H1 (cell line): ENCODE measurements around the gene PDZRN3. TPM values are rescaled to one million over a fixed set of nuclear protein-coding genes. Genes with fewer than 3 reads are reported as not detected.

ENCODE experiments used
- CTCF ChIA-PET: fragments of 300-600 bp; sonication (Branson Sonifier 250); formaldehyde crosslinking; loops from one replicate; lab custom pipeline; 2021; ENCODE audit not compliant: partially characterized antibody; lab: Charles Lee
- POLR2A ChIA-PET: fragments of 300-600 bp; sonication (Branson Sonifier 250); formaldehyde crosslinking; loops from one replicate; lab custom pipeline; 2021; ENCODE audit warnings: inconsistent platforms; ENCODE audit not compliant: partially characterized antibody; lab: Charles Lee
- DNase-seq, 2 experiments: peaks; one replicate each; pipeline versions ENCODE4 v3.0.0 to v3.0.0-alpha.2; 2010 to 2022; ENCODE audit warnings: low spot score in 2 of 2, low read depth in 1 of 2, mixed read lengths in 1 of 2
- FAIRE-seq: peaks from 2 replicates; lab custom pipeline; 2011; peaks lifted over from hg19 to GRCh38; lab: Jason Lieb, UNC
- H2AFZ ChIP-seq: 2 replicates; pipeline ENCODE4 v1.8.1; 2012; ENCODE audit warnings: low read length, inconsistent platforms
- H2AK5ac ChIP-seq: 2 replicates; pipeline ENCODE4 v1.6.1; 2013; ENCODE audit warnings: low read depth, low read length
- H2BK120ac ChIP-seq: replicated peaks from 2 replicates; pipeline ENCODE3; 2013; ENCODE audit warnings: low read depth, low read length, inconsistent platforms
- H2BK12ac ChIP-seq: 2 replicates; pipeline ENCODE4 v1.6.1; 2013; ENCODE audit warnings: low read depth, low read length
- H2BK15ac ChIP-seq: 2 replicates; pipeline ENCODE4 v1.6.1; 2013; ENCODE audit warnings: low read length
- H2BK20ac ChIP-seq: 2 replicates; pipeline ENCODE4 v1.6.1; 2013; ENCODE audit warnings: low read length
- H2BK5ac ChIP-seq: 2 replicates; pipeline ENCODE4 v1.6.1; 2013; ENCODE audit warnings: low read depth, low read length
- H3K14ac ChIP-seq: 2 replicates; pipeline ENCODE4 v1.6.1; 2013; ENCODE audit warnings: inconsistent platforms; ENCODE audit not compliant: insufficient read length
- H3K18ac ChIP-seq: 2 replicates; pipeline ENCODE4 v1.6.1; 2013; ENCODE audit warnings: low read length; ENCODE audit errors: extremely low read depth
- H3K23ac ChIP-seq: 2 replicates; pipeline ENCODE4 v1.6.1; 2013; ENCODE audit warnings: inconsistent platforms; ENCODE audit not compliant: insufficient read length
- H3K23me2 ChIP-seq: 2 replicates; pipeline ENCODE4 v1.6.1; 2013; ENCODE audit warnings: low read depth, low read length
- H3K27ac ChIP-seq: 2 replicates; pipeline ENCODE4 v1.6.1; 2011; ENCODE audit warnings: low read depth, low read length, inconsistent platforms
- H3K27me3 ChIP-seq, 4 experiments: replicated peaks in 1 of 4; 1 replicate in 1 of 4; 2 replicates in 3 of 4; pipeline versions ENCODE4 v1.6.1 to v1.8.1; 2011 to 2013; ENCODE audit warnings: low read length in 3 of 4, mild to moderate bottlenecking in 3 of 4, inconsistent platforms in 2 of 4, mixed read lengths in 2 of 4, moderate library complexity in 1 of 4; ENCODE audit not compliant: control insufficient read depth in 3 of 4, insufficient read depth in 3 of 4; ENCODE audit errors: extremely low read depth in 1 of 4
- H3K36me3 ChIP-seq, 4 experiments: 2 replicates each; pipeline versions ENCODE4 v1.6.1 to v1.8.1; 2011 to 2013; ENCODE audit warnings: mild to moderate bottlenecking in 4 of 4, low read length in 3 of 4, moderate library complexity in 2 of 4, control low read depth in 1 of 4, inconsistent platforms in 1 of 4; ENCODE audit not compliant: insufficient read depth in 4 of 4, control insufficient read depth in 2 of 4
- H3K4ac ChIP-seq: replicated peaks from 2 replicates; pipeline ENCODE3; 2013; ENCODE audit warnings: low read length, low read depth, mixed read lengths, inconsistent platforms; ENCODE audit not compliant: insufficient read length
- H3K4me1 ChIP-seq, 4 experiments: replicated peaks in 1 of 4; 1 replicate in 1 of 4; 2 replicates in 3 of 4; pipeline versions ENCODE4 v1.6.1 to v1.8.1; 2011 to 2013; ENCODE audit warnings: low read length in 3 of 4, inconsistent platforms in 2 of 4, mixed read lengths in 1 of 4; ENCODE audit not compliant: insufficient read depth in 4 of 4, control insufficient read depth in 3 of 4
- H3K4me2 ChIP-seq, 2 experiments: 2 replicates each; pipeline versions ENCODE4 v1.6.1 to v1.8.1; 2011 to 2013; ENCODE audit warnings: low read depth in 2 of 2, low read length in 2 of 2, control low read depth in 1 of 2, inconsistent platforms in 1 of 2, mild to moderate bottlenecking in 1 of 2; ENCODE audit not compliant: insufficient read depth in 1 of 2
- H3K4me3 ChIP-seq, 4 experiments: fragments of 200-600, 300-600 bp in 1 of 4; sonication (generic), shearing (Covaris generic), sonication (Bioruptor Twin) in 1 of 4; 2 replicates each; pipeline versions ENCODE4 v1.5.1 to v1.8.1; 2011 to 2016; ENCODE audit warnings: low read length in 4 of 4, low read depth in 3 of 4, control low read depth in 2 of 4, inconsistent platforms in 2 of 4, mild to moderate bottlenecking in 2 of 4, mixed read lengths in 1 of 4, moderate library complexity in 1 of 4; ENCODE audit not compliant: insufficient read depth in 2 of 4; ENCODE audit errors: extremely low read depth in 1 of 4
- H3K56ac ChIP-seq: replicated peaks from 2 replicates; pipeline ENCODE3; 2013; ENCODE audit warnings: low read depth, mild to moderate bottlenecking, mixed read lengths, low read length, inconsistent platforms; ENCODE audit not compliant: insufficient read length
- H3K79me1 ChIP-seq: 2 replicates; pipeline ENCODE4 v1.6.1; 2013; ENCODE audit warnings: low read depth, low read length, control low read depth
- H3K79me2 ChIP-seq, 2 experiments: 2 replicates each; pipeline versions ENCODE4 v1.6.1 to v1.8.1; 2012 to 2013; ENCODE audit warnings: low read length in 2 of 2, mild to moderate bottlenecking in 2 of 2, inconsistent platforms in 1 of 2; ENCODE audit not compliant: insufficient read depth in 2 of 2, control insufficient read depth in 1 of 2
- H3K9ac ChIP-seq, 4 experiments: replicated peaks in 1 of 4; 1 replicate in 1 of 4; 2 replicates in 3 of 4; pipeline versions ENCODE4 v1.6.1 to v1.8.1; 2011 to 2013; ENCODE audit warnings: low read depth in 3 of 4, low read length in 3 of 4, control low read depth in 2 of 4, mild to moderate bottlenecking in 2 of 4, moderate library complexity in 2 of 4, inconsistent platforms in 1 of 4; ENCODE audit errors: extremely low read depth in 1 of 4
- H3K9me3 ChIP-seq, 2 experiments: 2 replicates each; pipeline versions ENCODE4 v1.6.1 to v1.8.1; 2012 to 2013; ENCODE audit warnings: mild to moderate bottlenecking in 2 of 2, moderate library complexity in 2 of 2, control low read depth in 1 of 2, inconsistent platforms in 1 of 2, low read depth in 1 of 2, low read length in 1 of 2, mixed read lengths in 1 of 2; ENCODE audit not compliant: insufficient read depth in 2 of 2
- H4K20me1 ChIP-seq, 2 experiments: replicated peaks in 1 of 2; 2 replicates each; pipeline versions ENCODE3 to v1.8.1; 2011 to 2013; ENCODE audit warnings: inconsistent platforms in 2 of 2, low read length in 2 of 2, mild to moderate bottlenecking in 1 of 2; ENCODE audit not compliant: insufficient read depth in 2 of 2, control insufficient read depth in 1 of 2
- H4K5ac ChIP-seq: 2 replicates; pipeline ENCODE4 v1.6.1; 2013; ENCODE audit warnings: low read length, low read depth, mixed read lengths, inconsistent platforms; ENCODE audit not compliant: insufficient read length
- H4K8ac ChIP-seq: 2 replicates; pipeline ENCODE4 v1.8.0; 2013; ENCODE audit warnings: mild to moderate bottlenecking, moderate library complexity, low read length, inconsistent platforms; ENCODE audit not compliant: insufficient read depth; ENCODE audit errors: extremely low read depth
- H4K91ac ChIP-seq: replicated peaks from 2 replicates; pipeline ENCODE3; 2013; ENCODE audit warnings: low read length, mixed read lengths, inconsistent platforms; ENCODE audit not compliant: insufficient read length
- CHD1 ChIP-seq: IDR thresholded peaks from 2 replicates; pipeline ENCODE4 v1.6.1; 2012; ENCODE audit warnings: low read depth, low read length, improper control_type of control experiment
- FOSL1 ChIP-seq: IDR thresholded peaks from 2 replicates; pipeline ENCODE4 v1.6.1; 2011; ENCODE audit warnings: mild to moderate bottlenecking, low read depth, low read length, moderate library complexity; ENCODE audit not compliant: insufficient read depth
- GTF2F1 ChIP-seq: IDR thresholded peaks from 2 replicates; pipeline ENCODE4 v1.6.1; 2012; ENCODE audit warnings: low read depth, low read length, improper control_type of control experiment, borderline replicate concordance
- HDAC6 ChIP-seq: IDR thresholded peaks from one replicate; pipeline ENCODE4 v1.7.1; 2012; ENCODE audit warnings: low read depth, mild to moderate bottlenecking, inconsistent platforms, low read length, moderate library complexity
- MAFK ChIP-seq: IDR thresholded peaks from 2 replicates; pipeline ENCODE4 v1.6.1; 2012; ENCODE audit warnings: low read depth, mild to moderate bottlenecking, improper control_type of control experiment, low read length
- POLR2A ChIP-seq, 2 experiments: IDR thresholded peaks; 1 replicate in 1 of 2; 2 replicates in 1 of 2; pipeline ENCODE4 v1.6.1; 2011; ENCODE audit warnings: low read depth in 2 of 2, low read length in 2 of 2, mild to moderate bottlenecking in 2 of 2; ENCODE audit errors: control extremely low read depth in 1 of 2
- RBBP5 ChIP-seq: IDR thresholded peaks from 2 replicates; pipeline ENCODE4 v1.7.1; 2012; ENCODE audit warnings: low read depth, mild to moderate bottlenecking, inconsistent platforms, low read length, moderate library complexity, borderline replicate concordance
- RXRA ChIP-seq: IDR thresholded peaks from 2 replicates; pipeline ENCODE4 v1.6.1; 2011; ENCODE audit warnings: low read depth, mild to moderate bottlenecking, low read length, moderate library complexity; ENCODE audit not compliant: insufficient read depth
- SIRT6 ChIP-seq: IDR thresholded peaks from one replicate; pipeline ENCODE4 v1.7.1; 2012; ENCODE audit warnings: low read length, inconsistent platforms
- TEAD4 ChIP-seq: IDR thresholded peaks from 2 replicates; pipeline ENCODE4 v1.6.1; 2012; ENCODE audit warnings: low read depth, low read length, inconsistent platforms, mixed read lengths
- WGBS, 2 experiments: shearing (Covaris generic) in 1 of 2; methylation state at CpG; one replicate each; pipeline versions ENCODE4 v1.1.6 to v1.1.7; 2013 to 2015; ENCODE audit warnings: low lambda C conversion rate in 2 of 2, mixed read lengths in 2 of 2, inconsistent platforms in 1 of 2, low coverage in 1 of 2, missing lambda C conversion rate in 1 of 2; ENCODE audit not compliant: insufficient replicate concordance in 2 of 2, insufficient coverage in 1 of 2, insufficient read length in 1 of 2; ENCODE audit errors: extremely low coverage in 1 of 2, missing lambda C conversion rate in 1 of 2; 5-methylcytosine and 5-hydroxymethylcytosine counted together
- polyA plus RNA-seq, 7 experiments: library from polyadenylated mRNA; depleted of rRNA in 3 of 7; stranded (reverse) in 5 of 7; unstranded in 2 of 7; fragments of >200 nt in 5 of 7; fragments of 200-250 nt in 2 of 7; gene quantifications; 1 replicate in 5 of 7; 2 replicates in 1 of 7; 4 replicates in 1 of 7; pipeline versions ENCODE4 v1.2.1 to v1.2.3, GENCODE V29; 2011 to 2013; ENCODE audit warnings: missing spikeins in 2 of 7, mixed read lengths in 2 of 7
- total RNA-seq: library from RNA; stranded (reverse); fragmentation: NEBNext Ultra II Directional; extraction: Animal tissue kit (Norgen Biotek cat#: 25700); gene quantifications from 2 replicates; pipeline ENCODE4 v1.2.1, GENCODE V29; 2021

PDZRN3 gene
- total and polyA plus RNA-seq, 2 of the 8 experiments (the other 6 are each of a cell fraction or from before 2014, with no cell fraction given): 4.2 to 20.5 TPM

GRCh38 chr3:73432706-73433032 is 192.1 kb downstream of the PDZRN3 start:
- FAIRE-seq: no peak
- 91% methylated on average over 1 of the region's 1 CpG; no CpG with 5 or more reads in 1 of the 2 experiments for WGBS, 2 experiments
- no peaks in the 10 kb centered on the region for H3K9me3 ChIP-seq
- no peak overlapping the region for H4K5ac ChIP-seq
- H3K14ac ChIP-seq: no peak overlapping the region
- no peak overlapping the region for H2BK12ac ChIP-seq
- no peak overlapping the region for H3K4me2 ChIP-seq
- no peaks in the 10 kb centered on the region for H3K23me2 ChIP-seq
- H3K4me3 ChIP-seq: no peak overlapping the region
- no peak overlapping the region for H3K56ac ChIP-seq
- no peak overlapping the region for H4K91ac ChIP-seq
- H3K27ac ChIP-seq: no peak overlapping the region
- no peak overlapping the region for H2BK5ac ChIP-seq
- TF ChIP-seq CHD1: no peak
- no peak for TF ChIP-seq TEAD4
- TF ChIP-seq HDAC6: no peak
- no peak for TF ChIP-seq POLR2A (IDR thresholded peaks at IDR 0.05; ENCODE audit: control extremely low read depth in 1 of 2, low read depth in 2 of 2, low read length in 2 of 2)
- no peak for TF ChIP-seq FOSL1
- no peak for TF ChIP-seq GTF2F1
- no peak for TF ChIP-seq RXRA
- TF ChIP-seq MAFK: no peak
- no peak for TF ChIP-seq RBBP5
- no peak for TF ChIP-seq SIRT6
- TF ChIP-seq, all 59 proteins: peak for 0
- H4K8ac ChIP-seq: no peak overlapping the region
- no peak overlapping the region for H3K9ac ChIP-seq
- H3K4me1 ChIP-seq: peaks cover 0 to 10% (median 3%) of the 10 kb centered on the region in 4 experiments; a peak in 4 of 7 replicates
- ChIA-PET CTCF (interaction anchor here (0.7 to 4.0 kb wide), 7 partner anchors 14 to 597 kb away, joined by 3 to 18 read pairs (median 6); no protein-coding TSS in a partner anchor), POLR2A (no interaction called here)
- no peak overlapping the region for H2BK15ac ChIP-seq
- no peak overlapping the region for H2AFZ ChIP-seq
- H4K20me1 ChIP-seq: no peaks in the 10 kb centered on the region
- H2BK20ac ChIP-seq: no peak overlapping the region
- DNase-seq: no peak
- H3K23ac ChIP-seq: no peak overlapping the region
- H3K79me2 ChIP-seq: no peaks in the 10 kb centered on the region
- peaks cover 2% of the 10 kb centered on the region for H3K79me1 ChIP-seq
- H3K4ac ChIP-seq: no peak overlapping the region
- no peak overlapping the region for H2BK120ac ChIP-seq
- no peaks in the 10 kb centered on the region for H3K36me3 ChIP-seq
- H2AK5ac ChIP-seq: no peak overlapping the region
- no peaks in the 10 kb centered on the region for H3K27me3 ChIP-seq
- H3K18ac ChIP-seq: no peak overlapping the region
